Endothelial cell of umbilical vein (primary cell): Measurements from ENCODE around the gene FOXP1. TPM values are rescaled to one million over a fixed set of nuclear protein-coding genes. Genes with fewer than 3 reads are reported as not detected.

Experiments
- BruUV-seq: library from RNA; stranded (reverse); fragments of 400-500 nt; replicated peaks from 2 replicates; lab custom pipeline; 2021; lab: Mats Ljungman, UMichigan
- CTCF ChIA-PET: fragments of 300-600, 350-600 bp; sonication (Branson Sonifier 250); formaldehyde crosslinking; loops from one replicate; lab custom pipeline; 2021; ENCODE audit warnings: antibody characterized with exemption, inconsistent platforms; lab: Charles Lee
- POLR2A ChIA-PET: fragments of 300-600, 350-600 bp; sonication (Branson Sonifier 250); formaldehyde crosslinking; loops from one replicate; lab custom pipeline; 2021; ENCODE audit warnings: antibody characterized with exemption, inconsistent platforms; lab: Charles Lee
- DNase-seq: peaks from one replicate; pipeline ENCODE4 v3.0.0-alpha.2; 2011; ENCODE audit warnings: low read depth, low spot score
- FAIRE-seq: peaks from 2 replicates; lab custom pipeline; 2011; peaks lifted over from hg19 to GRCh38; lab: Jason Lieb, UNC
- H2AFZ ChIP-seq: 2 replicates; pipeline ENCODE4 v1.6.0; 2012; ENCODE audit warnings: low read depth, low read length, control low read depth, inconsistent platforms
- H3K27ac ChIP-seq: 2 replicates; pipeline ENCODE4 v1.5.1; 2011; ENCODE audit warnings: low read depth, mild to moderate bottlenecking, control low read depth, low read length, moderate library complexity; ENCODE audit not compliant: insufficient read depth
- H3K27me3 ChIP-seq, 2 experiments: 2 replicates each; pipeline versions ENCODE4 v1.6.0 to v1.6.1; 2011; ENCODE audit warnings: low read length in 2 of 2, mixed read lengths in 1 of 2; ENCODE audit not compliant: control insufficient read depth in 2 of 2, insufficient read depth in 2 of 2
- H3K36me3 ChIP-seq, 2 experiments: 2 replicates in 1 of 2; 3 replicates in 1 of 2; pipeline ENCODE4 v1.5.1; 2011; ENCODE audit warnings: low read length in 2 of 2, mild to moderate bottlenecking in 1 of 2, moderate library complexity in 1 of 2; ENCODE audit not compliant: control insufficient read depth in 2 of 2, insufficient read depth in 2 of 2; ENCODE audit errors: extremely low read depth in 1 of 2
- H3K4me1 ChIP-seq: 3 replicates; pipeline ENCODE4 v1.5.1; 2011; ENCODE audit warnings: mild to moderate bottlenecking, low read length; ENCODE audit not compliant: control insufficient read depth, insufficient read depth; ENCODE audit errors: extremely low read depth
- H3K4me2 ChIP-seq: 2 replicates; pipeline ENCODE4 v1.6.1; 2011; ENCODE audit warnings: low read length, control low read depth, mixed read lengths; ENCODE audit not compliant: insufficient read depth
- H3K4me3 ChIP-seq, 3 experiments: fragments of 200-600 bp in 1 of 3; sonication (generic), shearing (Covaris generic) in 1 of 3; replicated peaks in 1 of 3; 2 replicates each; pipeline ENCODE4 v1.5.1; 2011 to 2016; ENCODE audit warnings: control low read depth in 3 of 3, low read length in 3 of 3, mild to moderate bottlenecking in 2 of 3, inconsistent platforms in 1 of 3, low read depth in 1 of 3, moderate library complexity in 1 of 3; ENCODE audit not compliant: insufficient read depth in 1 of 3
- H3K79me2 ChIP-seq: 2 replicates; pipeline ENCODE4 v1.6.0; 2012; ENCODE audit warnings: low read length, inconsistent platforms; ENCODE audit not compliant: control insufficient read depth, insufficient read depth
- H3K9ac ChIP-seq: replicated peaks from 2 replicates; pipeline ENCODE3; 2011; ENCODE audit warnings: low read length, control low read depth; ENCODE audit not compliant: insufficient read depth; ENCODE audit errors: extremely low read depth
- H3K9me1 ChIP-seq: replicated peaks from 3 replicates; pipeline ENCODE4 v1.6.0; 2011; ENCODE audit warnings: mild to moderate bottlenecking, low read length; ENCODE audit not compliant: control insufficient read depth, insufficient read depth; ENCODE audit errors: extremely low read depth
- H3K9me3 ChIP-seq: replicated peaks from 2 replicates; pipeline ENCODE4 v1.5.1; 2012; ENCODE audit warnings: low read length, inconsistent platforms; ENCODE audit not compliant: control insufficient read depth, insufficient read depth
- H4K20me1 ChIP-seq: replicated peaks from 2 replicates; pipeline ENCODE3; 2011; ENCODE audit warnings: mild to moderate bottlenecking, low read length; ENCODE audit not compliant: control insufficient read depth, insufficient read depth; ENCODE audit errors: extremely low read depth
- CTCF ChIP-seq, 2 donors: IDR thresholded peaks; 1 replicate in 1 of 2; 2 replicates in 1 of 2; pipeline ENCODE4 v1.5.1; 2011; ENCODE audit warnings: low read length in 2 of 2, mild to moderate bottlenecking in 2 of 2, moderate library complexity in 2 of 2, control low read depth in 1 of 2, inconsistent platforms in 1 of 2, low read depth in 1 of 2; ENCODE audit not compliant: insufficient read depth in 1 of 2; ENCODE audit errors: extremely low read depth in 1 of 2
- EZH2 ChIP-seq: IDR thresholded peaks from 2 replicates; pipeline ENCODE4 v1.6.1; 2012; ENCODE audit warnings: borderline replicate concordance, low read depth, mild to moderate bottlenecking, moderate library complexity, low read length, inconsistent platforms; ENCODE audit not compliant: severe bottlenecking
- FOS ChIP-seq: IDR thresholded peaks from 2 replicates; pipeline ENCODE4 v1.6.1; 2011; ENCODE audit warnings: mild to moderate bottlenecking, low read length, moderate library complexity, borderline replicate concordance; ENCODE audit not compliant: insufficient read depth
- GATA2 ChIP-seq: IDR thresholded peaks from 2 replicates; pipeline ENCODE4 v1.7.0; 2011; ENCODE audit warnings: low read depth, mild to moderate bottlenecking, moderate library complexity, mixed read lengths, low read length; ENCODE audit not compliant: insufficient read length, insufficient read depth
- POLR2A ChIP-seq: IDR thresholded peaks from 2 replicates; pipeline ENCODE4 v1.6.1; 2012; ENCODE audit warnings: low read depth, mild to moderate bottlenecking, control low read depth, low read length
- POLR2AphosphoS5 ChIP-seq: IDR thresholded peaks from 2 replicates; pipeline ENCODE4 v1.6.1; 2012; ENCODE audit warnings: low read depth, mild to moderate bottlenecking, control low read depth, low read length, moderate library complexity; ENCODE audit not compliant: insufficient read depth
- dilution Hi-C: fragments of 300-500 bp; cut with MboI; formaldehyde crosslinking; loops from one replicate; pipeline ENCODE4 v1.15.0; 2019; ENCODE audit warnings: low sequenced_read_pairs; ENCODE audit not compliant: extremely low pct_ligation_motif_present
- intact Hi-C: fragments of 100-400 bp; cut with micrococcal nuclease; formaldehyde crosslinking; loops from one replicate; pipeline ENCODE4 v1.10.0; 2022
- polyA plus RNA-seq, 4 experiments: library from polyadenylated mRNA; depleted of rRNA in 3 of 4; stranded (reverse) in 3 of 4; unstranded in 1 of 4; fragments of >200 nt; gene quantifications; 2 replicates each; pipeline versions ENCODE4 v1.2.1 to v1.2.3, GENCODE V29; 2011 to 2012; ENCODE audit warnings: missing spikeins in 1 of 4
- total RNA-seq: library from RNA; stranded (reverse); gene quantifications from 2 replicates; pipeline ENCODE4 v1.2.3, GENCODE V29; 2021

FOXP1 gene
- total and polyA plus RNA-seq, 2 donors (not counting 3 experiments of a cell fraction or from before 2014, with no cell fraction given), result 41.0 to 107 TPM

GRCh38 chr3:71063773-71064290 is 519.7 kb downstream of the FOXP1 start:
- DNase-seq, result no peak
- no peak for TF ChIP-seq GATA2
- no peak for TF ChIP-seq EZH2
- peak; percentile 86 for TF ChIP-seq POLR2A
- TF ChIP-seq FOS, result no peak
- TF ChIP-seq POLR2AphosphoS5, result peak; percentile 78
- TF ChIP-seq CTCF (IDR thresholded peaks at IDR 0.05; ENCODE audit: extremely low read depth in 1 of 2, insufficient read depth in 1 of 2, low read depth in 1 of 2, low read length in 2 of 2), result no peak
- dilution Hi-C loops (no loop called here), intact Hi-C loops (loop anchor here (1.0 to 10.0 kb wide), 13 partner anchors 9 to 969 kb away; partner anchors contain the start of gene FOXP1)
- peak overlapping the region; percentile 88 for H3K9ac ChIP-seq
- no peaks in the 10 kb centered on the region for H3K9me1 ChIP-seq
- peak; percentile 18 for FAIRE-seq
- ChIA-PET POLR2A (interaction anchor here (1.1 to 1.2 kb wide), 3 partner anchors 9 to 57 kb away, joined by 3 to 7 read pairs (median 3); no protein-coding TSS in a partner anchor), CTCF (interaction anchor here (0.6 to 5.6 kb wide), 6 partner anchors 12 to 521 kb away, joined by 4 to 23 read pairs (median 6); no protein-coding TSS in a partner anchor)
- H3K4me3 ChIP-seq, result peak overlapping the region; percentile 64 to 93 (median 84)
- no peaks in the 10 kb centered on the region for H3K36me3 ChIP-seq
- peaks cover 60% of the 10 kb centered on the region for H3K79me2 ChIP-seq
- peak overlapping the region; percentile 99 for H3K4me2 ChIP-seq
- peaks cover 2% of the 10 kb centered on the region for H4K20me1 ChIP-seq
- peak overlapping the region; percentile 83 for H3K27ac ChIP-seq
- peaks cover 61% of the 10 kb centered on the region for H3K4me1 ChIP-seq
- no peaks in the 10 kb centered on the region for H3K9me3 ChIP-seq
- H2AFZ ChIP-seq, result no peak overlapping the region
- no peaks in the 10 kb centered on the region for H3K27me3 ChIP-seq
- TSS peak; percentile 81 for BruUV-seq
